K562 (cell line): ENCODE measurements around the gene SOHLH1. TPM values are rescaled to one million over a fixed set of nuclear protein-coding genes. Genes with fewer than 3 reads are reported as not detected.

Experiments
- ATAC-seq: fragments of 200-7000 bp; cut with Tn5 transposase; 3 replicates; pipeline ENCODE4 v1.9.1; 2020; ENCODE audit warnings: moderate library complexity
- BruUV-seq: library from RNA; stranded (reverse); fragments of 400-500 nt; replicated peaks from 2 replicates; lab custom pipeline; 2021; lab: Mats Ljungman, UMichigan
- CTCF ChIA-PET: fragments of 300-600 bp; formaldehyde crosslinking; extraction: SDS; loops from one replicate; lab custom pipeline; 2021; ENCODE audit warnings: low intra/inter-chr PET ratio; lab: Yijun Ruan, JAX
- POLR2A ChIA-PET: fragments of 300-600, 350-650 bp; sonication (Branson Sonifier 250); formaldehyde crosslinking; extraction: SDS; loops from one replicate; lab custom pipeline; 2021; ENCODE audit warnings: antibody characterized with exemption, inconsistent platforms; lab: Yijun Ruan, JAX
- DNase-seq, 4 experiments: peaks; one replicate each; pipeline versions ENCODE4 v3.0.0 to v3.0.0-alpha.2; 2011 to 2018; ENCODE audit warnings: low spot score in 3 of 4, mixed read lengths in 3 of 4; ENCODE audit errors: extremely low read depth in 1 of 4
- FAIRE-seq: peaks from 2 replicates; lab custom pipeline; 2011; peaks lifted over from hg19 to GRCh38; lab: Jason Lieb, UNC
- H2AFZ ChIP-seq: 2 replicates; pipeline ENCODE4 v1.6.0; 2011; ENCODE audit warnings: low read depth, low read length, control low read depth, inconsistent platforms
- H3K27ac ChIP-seq: fragments of 200-600 bp; 3 replicates; pipeline ENCODE4 v1.8.0; 2011; ENCODE audit warnings: low read depth, mild to moderate bottlenecking, control low read depth, inconsistent platforms, low read length, moderate library complexity, mixed read lengths; ENCODE audit errors: extremely low read depth
- H3K27me3 ChIP-seq, 2 experiments: fragments of 300-600 bp in 1 of 2; 2 replicates in 1 of 2; 3 replicates in 1 of 2; pipeline versions ENCODE4 v1.6.0 to v1.8.0; 2011; ENCODE audit warnings: inconsistent platforms in 2 of 2, low read length in 2 of 2, mild to moderate bottlenecking in 1 of 2, mixed read lengths in 1 of 2, moderate library complexity in 1 of 2; ENCODE audit not compliant: control insufficient read depth in 2 of 2, insufficient read depth in 2 of 2
- H3K36me3 ChIP-seq: fragments of 300-600 bp; 3 replicates; pipeline ENCODE4 v1.8.0; 2011; ENCODE audit warnings: mild to moderate bottlenecking, low read length, inconsistent platforms; ENCODE audit not compliant: control insufficient read depth, insufficient read depth
- H3K4me1 ChIP-seq, 2 experiments: fragments of 200-600 bp in 1 of 2; replicated peaks in 1 of 2; 2 replicates in 1 of 2; 3 replicates in 1 of 2; pipeline versions ENCODE4 v1.5.1 to v1.8.0; 2011; ENCODE audit warnings: inconsistent platforms in 2 of 2, low read length in 2 of 2, mild to moderate bottlenecking in 1 of 2, mixed read lengths in 1 of 2, moderate library complexity in 1 of 2; ENCODE audit not compliant: control insufficient read depth in 2 of 2, insufficient read depth in 2 of 2
- H3K4me2 ChIP-seq: 2 replicates; pipeline ENCODE4 v1.6.1; 2011; ENCODE audit warnings: low read length, control low read depth, inconsistent platforms, mixed read lengths; ENCODE audit not compliant: insufficient read depth
- H3K4me3 ChIP-seq: fragments of 200-600 bp; sonication (generic), shearing (Covaris generic); 2 replicates; pipeline ENCODE4 v1.5.1; 2016; ENCODE audit warnings: control low read depth, inconsistent platforms
- H3K79me2 ChIP-seq: fragments of 200-600 bp; 3 replicates; pipeline ENCODE4 v1.8.0; 2011; ENCODE audit warnings: low read length, inconsistent platforms; ENCODE audit not compliant: control insufficient read depth, insufficient read depth
- H3K9ac ChIP-seq, 2 experiments: 2 replicates each; pipeline versions ENCODE4 v1.6.0 to v1.6.1; 2011; ENCODE audit warnings: low read depth in 2 of 2, low read length in 2 of 2, control low read depth in 1 of 2, inconsistent platforms in 1 of 2, mild to moderate bottlenecking in 1 of 2, mixed read lengths in 1 of 2; ENCODE audit not compliant: insufficient read depth in 1 of 2
- H3K9me1 ChIP-seq: one replicate; pipeline ENCODE4 v1.6.0; 2011; ENCODE audit warnings: inconsistent platforms, mild to moderate bottlenecking, low read length, moderate library complexity; ENCODE audit not compliant: control insufficient read depth, insufficient read depth
- H3K9me3 ChIP-seq: replicated peaks from 2 replicates; pipeline ENCODE4 v1.5.1; 2011; ENCODE audit warnings: low read depth, low read length, inconsistent platforms; ENCODE audit not compliant: control insufficient read depth, insufficient read depth
- H4K20me1 ChIP-seq: replicated peaks from 2 replicates; pipeline ENCODE4 v1.6.1; 2011; ENCODE audit warnings: low read length, inconsistent platforms, mixed read lengths; ENCODE audit not compliant: control insufficient read depth, insufficient read depth
- FOSL1 ChIP-seq: fragments of 200-800 bp; sonication (Bioruptor generic); conservative IDR thresholded peaks from 2 replicates; pipeline ENCODE4 v1.6.1; 2016; ENCODE audit warnings: missing genetic modification characterization, missing compliant biosample characterization
- MGA ChIP-seq: fragments of 450-650 bp; IDR thresholded peaks from 2 replicates; pipeline ENCODE4 v1.6.1; 2016; ENCODE audit warnings: mild to moderate bottlenecking, moderate library complexity
- PBX2 ChIP-seq, 2 experiments: IDR thresholded peaks in 1 of 2; conservative IDR thresholded peaks in 1 of 2; 2 replicates each; pipeline ENCODE4 v1.6.1; 2016; ENCODE audit warnings: low read depth in 2 of 2, mild to moderate bottlenecking in 1 of 2, missing compliant biosample characterization in 1 of 2, missing genetic modification characterization in 1 of 2, moderate library complexity in 1 of 2
- SIRT6 ChIP-seq: IDR thresholded peaks from one replicate; pipeline ENCODE4 v1.6.1; 2012; ENCODE audit warnings: low read depth, mild to moderate bottlenecking, control low read depth, inconsistent platforms, low read length, moderate library complexity
- SMAD1 ChIP-seq: fragments of 150-350 bp; IDR thresholded peaks from 2 replicates; pipeline ENCODE4 v1.6.1; 2014; ENCODE audit warnings: low read length, low read depth; ENCODE audit not compliant: partially characterized antibody
- ZNF263 ChIP-seq: sonication (generic); formaldehyde crosslinking; IDR thresholded peaks from 2 replicates; pipeline ENCODE4 v1.8.0; 2022; ENCODE audit warnings: mild to moderate bottlenecking, missing genetic modification reagents, borderline replicate concordance
- WGBS: fragments of 100-300 bp; shearing (Covaris generic); methylation state at CpG from one replicate; pipeline ENCODE4 v1.1.6; 2016; ENCODE audit warnings: low coverage, mixed read lengths; ENCODE audit not compliant: insufficient coverage; ENCODE audit errors: missing lambda C conversion rate; 5-methylcytosine and 5-hydroxymethylcytosine counted together
- in situ Hi-C: fragments of 300-500 bp; cut with MboI; formaldehyde crosslinking; loops from 4 replicates; pipeline ENCODE4 v1.15.0; 2018; ENCODE audit warnings: inconsistent platforms, mixed read lengths
- intact Hi-C: fragments of 100-400 bp; cut with micrococcal nuclease; formaldehyde crosslinking; loops from 2 replicates; pipeline ENCODE4 v1.14.2; 2022
- polyA plus RNA-seq, 8 experiments: library from polyadenylated mRNA; depleted of rRNA in 4 of 8; stranded (reverse) in 5 of 8; unstranded in 3 of 8; fragments of >200 nt; fragmentation: Nextera tagmentation in 2 of 8; fragmentation: Illumina TruSeq in 1 of 8; extraction: Ambion mirVana in 2 of 8; extraction: Trizol in 1 of 8; gene quantifications; 2 replicates each; pipeline versions ENCODE4 v1.2.1 to v1.2.3, GENCODE V29; 2011 to 2014; ENCODE audit warnings: inconsistent platforms in 1 of 8, missing spikeins in 1 of 8
- total RNA-seq, 7 experiments: library from RNA; depleted of rRNA in 6 of 7; stranded (reverse); fragments of >200 nt in 6 of 7; fragmentation: Illumina TruSeq in 2 of 7; extraction: Trizol in 2 of 7; gene quantifications; 2 replicates each; pipeline versions ENCODE4 v1.2.1 to v1.2.3, GENCODE V29; 2011 to 2021; ENCODE audit warnings: low replicate concordance in 1 of 7

SOHLH1 gene
- total and polyA plus RNA-seq, 9 of the 15 experiments (the other 6 are each of a cell fraction or from before 2014, with no cell fraction given) = 0.17 to 0.41 (median 0.29) TPM; not detected in 6

- POLR2A ChIA-PET = no interaction called here
- no peaks in the 10 kb centered on the region for H3K79me2 ChIP-seq
- peaks cover 0 to 17% of the 10 kb centered on the region in 2 experiments; a peak in 2 of 5 replicates for H3K4me1 ChIP-seq
- no peak overlapping the region for H3K4me3 ChIP-seq
- ATAC-seq (no peak), DNase-seq (no peak), FAIRE-seq (no peak)
- no peaks in the 10 kb centered on the region for H3K9me3 ChIP-seq
- peaks cover 10 to 59% of the 10 kb centered on the region in 2 experiments; a peak in 3 of 5 replicates for H3K27me3 ChIP-seq
- H2AFZ ChIP-seq = no peak overlapping the region
- peaks cover 3% of the 10 kb centered on the region for H3K9me1 ChIP-seq
- CTCF ChIA-PET = no interaction called here
- intact Hi-C loops (loop anchor here (10.0 kb wide), 1 partner anchor 79 kb away; no protein-coding TSS in a partner anchor), in situ Hi-C loops (no loop called here)
- 2% methylated on average over 9 of the region's 15 CpGs for WGBS
- no peaks in the 10 kb centered on the region; the same call in 1 of the 2 replicates for H4K20me1 ChIP-seq
- H3K36me3 ChIP-seq = no peaks in the 10 kb centered on the region
- BruUV-seq = no TSS peak
- H3K27ac ChIP-seq = no peak overlapping the region
- H3K9ac ChIP-seq = no peak overlapping the region; a peak in 1 of 4 replicates
- H3K4me2 ChIP-seq = no peak overlapping the region
- no peak for TF ChIP-seq SMAD1
- no peak for TF ChIP-seq FOSL1
- no peak for TF ChIP-seq MGA
- no peak for TF ChIP-seq ZNF263 (CRISPR knock-in tag)
- no peak for TF ChIP-seq PBX2 (CRISPR knock-in tag; IDR thresholded peaks at IDR 0.05; ENCODE audit: low read depth)
- TF ChIP-seq PBX2 (tag; conservative IDR thresholded peaks at IDR 0.05; ENCODE audit: low read depth) = no peak
- TF ChIP-seq SIRT6 = no peak
These were observed 15.8 kb downstream of the SOHLH1 start for GRCh38 chr9:135683401-135684034.
